NCI-H345 (cell line): ENCODE results near the gene GATA5.

ENCODE experiments used
- DNase-seq: peaks from one replicate; lab custom pipeline; 2025; lab: John Stamatoyannopoulos, UW

GATA5 gene

DNA sequence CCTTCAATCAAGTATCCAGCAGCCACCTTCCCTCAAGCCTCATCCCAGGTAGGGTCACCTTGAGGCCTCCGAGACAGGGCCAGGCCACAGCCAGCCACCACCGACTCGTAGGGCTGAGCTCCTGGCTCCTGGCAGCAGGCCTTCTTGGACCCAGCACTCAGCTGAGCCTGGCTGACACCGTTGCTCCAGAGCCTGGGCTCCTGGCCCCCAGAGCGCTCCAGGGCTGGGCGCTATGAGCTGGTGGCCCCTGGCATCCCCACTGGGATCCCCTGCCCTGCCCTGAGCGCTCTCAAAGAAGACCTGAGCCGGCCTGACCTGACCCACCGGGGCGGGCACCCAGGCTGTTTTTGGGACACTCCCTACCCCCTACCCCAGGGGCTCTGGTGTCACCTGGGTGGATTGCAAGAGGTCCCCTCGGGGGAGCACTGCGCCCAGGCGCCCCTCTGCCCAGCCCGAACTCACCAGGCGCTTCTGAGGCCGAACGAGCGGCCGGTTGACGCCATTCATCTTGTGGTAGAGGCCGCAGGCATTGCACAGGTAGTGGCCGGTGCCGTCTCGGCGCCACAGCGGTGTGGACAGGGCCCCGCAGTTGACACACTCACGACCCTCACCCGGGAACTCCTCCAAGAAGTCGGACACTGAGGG lies 2.7 kb downstream of the GATA5 start:
- no peak for DNase-seq

DNA sequence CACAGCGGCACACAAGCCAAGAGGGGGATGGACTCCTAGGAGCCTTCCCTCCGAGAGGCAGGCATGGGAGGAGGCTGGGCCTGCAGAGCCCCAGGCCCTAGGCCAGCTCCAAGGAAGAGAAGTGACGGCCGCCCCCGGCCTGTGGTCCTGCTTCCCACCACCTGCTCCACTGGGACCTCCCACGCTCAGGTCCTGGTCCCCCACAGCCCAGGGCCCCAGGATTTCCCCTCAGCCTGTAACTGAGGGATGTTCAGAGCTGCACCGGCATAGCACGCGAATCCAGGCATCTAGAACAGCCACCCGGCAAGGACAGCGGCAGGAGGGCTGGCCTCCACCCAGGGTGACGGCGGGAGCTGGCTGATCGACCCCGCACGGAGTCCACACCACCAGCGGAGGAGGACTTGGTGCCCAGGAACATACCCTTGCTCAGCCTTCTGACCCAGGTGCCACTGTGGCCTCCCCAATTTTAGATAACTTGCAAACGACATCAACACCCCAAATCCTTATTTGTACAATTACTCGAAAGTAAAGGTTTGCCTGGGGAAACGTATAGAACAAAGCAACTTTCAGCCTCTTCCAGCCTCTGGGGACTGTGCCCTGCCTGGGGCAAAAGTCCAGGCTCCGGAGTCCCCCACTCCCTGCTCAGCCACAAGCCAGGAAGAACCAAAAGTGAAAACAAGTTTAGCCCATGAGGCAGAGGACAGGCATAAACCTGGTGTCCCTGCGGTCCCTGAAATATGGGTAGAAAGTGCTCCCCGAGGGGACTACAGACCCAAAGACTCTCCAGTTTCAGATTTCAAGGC lies 3.5 kb downstream of the GATA5 start:
- DNase-seq, result no peak

DNA sequence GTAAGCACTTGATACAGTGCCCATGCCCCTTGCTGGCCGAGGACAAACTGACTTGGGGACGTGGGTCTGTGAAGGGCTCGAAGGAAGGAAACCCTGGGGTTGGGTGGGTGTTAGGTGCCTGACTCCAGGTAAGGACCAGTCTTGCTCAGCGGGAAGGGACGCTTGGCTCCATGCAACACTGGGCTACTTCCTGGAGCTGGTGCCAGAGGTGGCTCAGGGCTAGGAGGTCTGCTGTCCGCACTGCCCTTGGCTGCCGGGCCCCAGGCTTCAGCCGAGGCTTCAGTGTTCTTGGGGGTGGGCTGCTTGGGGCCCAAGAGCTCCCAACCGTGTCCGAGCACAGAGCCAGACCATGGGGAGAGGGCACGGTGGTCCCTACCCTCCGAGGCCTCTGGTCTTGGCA lies 5.3 kb downstream of the GATA5 start:
- DNase-seq, result no peak

DNA sequence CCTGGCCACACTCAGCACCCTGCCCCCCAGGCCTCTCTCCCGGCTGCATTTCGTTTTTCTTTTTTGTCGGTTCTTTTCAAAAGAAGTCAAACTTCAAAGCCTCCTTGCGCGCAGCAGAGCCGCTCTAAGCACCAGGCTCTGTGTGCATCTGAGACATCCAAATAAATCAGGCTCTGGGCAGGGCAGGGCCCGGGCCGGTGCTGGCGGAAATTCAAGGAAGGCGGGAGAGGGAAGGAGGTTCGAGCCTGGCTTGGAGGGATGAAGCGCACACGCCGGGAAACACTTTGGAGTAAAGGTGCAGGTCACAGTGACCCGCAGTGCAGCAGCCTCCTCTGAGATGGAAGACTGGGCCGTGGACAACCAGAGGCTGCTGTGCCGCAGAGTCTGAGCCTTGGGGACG lies 5.8 kb downstream of the GATA5 start:
- no peak for DNase-seq

DNA sequence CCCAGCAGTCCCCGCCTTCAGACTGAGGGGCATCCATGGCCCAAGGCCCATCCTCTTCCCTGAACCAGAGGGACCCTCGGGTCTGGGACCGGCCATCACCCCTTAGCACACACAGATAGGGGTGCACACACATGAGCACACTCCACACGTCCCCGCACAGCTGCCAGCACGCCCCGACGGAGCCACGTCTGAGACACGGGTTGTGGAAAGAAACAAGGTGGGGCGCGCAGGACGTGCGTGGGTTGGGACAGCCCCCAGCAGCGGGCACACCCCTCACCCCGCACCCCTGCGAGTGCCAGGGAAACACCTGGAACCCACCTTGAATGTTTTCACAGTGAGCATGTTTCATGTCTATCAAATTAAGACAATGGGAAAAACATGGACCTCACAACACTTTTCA lies 6.4 kb downstream of the GATA5 start:
- DNase-seq, result no peak

DNA sequence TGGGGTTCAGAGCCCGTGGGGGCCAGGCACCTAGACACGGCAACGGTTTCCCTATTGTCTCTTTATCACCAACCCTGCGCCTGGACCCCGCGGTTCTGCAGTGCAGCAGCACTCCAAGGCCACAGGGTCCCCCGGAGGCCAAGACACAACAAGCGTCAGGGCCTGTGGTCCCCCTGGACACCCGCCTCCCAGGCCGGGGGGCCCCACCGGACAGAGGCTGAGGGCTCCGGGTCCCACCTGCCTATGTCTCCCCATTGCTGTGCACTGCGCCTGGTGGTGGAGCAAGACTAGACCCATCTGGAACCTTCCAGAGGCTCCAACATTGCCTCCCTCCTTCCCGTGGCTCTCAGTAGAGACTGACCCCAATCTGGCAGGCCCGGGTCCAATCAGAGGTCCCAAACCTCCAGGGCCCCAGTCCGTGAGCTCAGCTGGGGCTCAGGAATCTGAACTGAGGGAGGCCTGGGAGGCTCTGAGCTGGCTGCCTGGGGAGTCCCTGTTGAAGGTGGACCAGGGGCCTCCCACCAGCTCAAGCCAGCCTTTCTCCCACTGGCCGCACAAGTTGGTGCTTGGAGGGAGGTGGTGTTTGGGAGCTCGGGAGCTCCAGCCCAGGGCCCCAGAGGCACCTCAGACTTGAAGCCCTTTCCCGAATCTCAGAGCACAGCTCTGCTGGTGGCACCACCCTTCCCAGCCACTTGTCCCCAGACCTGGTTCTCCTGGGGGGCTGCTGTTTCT lies 8.8 kb downstream of the GATA5 start:
- no peak for DNase-seq

DNA sequence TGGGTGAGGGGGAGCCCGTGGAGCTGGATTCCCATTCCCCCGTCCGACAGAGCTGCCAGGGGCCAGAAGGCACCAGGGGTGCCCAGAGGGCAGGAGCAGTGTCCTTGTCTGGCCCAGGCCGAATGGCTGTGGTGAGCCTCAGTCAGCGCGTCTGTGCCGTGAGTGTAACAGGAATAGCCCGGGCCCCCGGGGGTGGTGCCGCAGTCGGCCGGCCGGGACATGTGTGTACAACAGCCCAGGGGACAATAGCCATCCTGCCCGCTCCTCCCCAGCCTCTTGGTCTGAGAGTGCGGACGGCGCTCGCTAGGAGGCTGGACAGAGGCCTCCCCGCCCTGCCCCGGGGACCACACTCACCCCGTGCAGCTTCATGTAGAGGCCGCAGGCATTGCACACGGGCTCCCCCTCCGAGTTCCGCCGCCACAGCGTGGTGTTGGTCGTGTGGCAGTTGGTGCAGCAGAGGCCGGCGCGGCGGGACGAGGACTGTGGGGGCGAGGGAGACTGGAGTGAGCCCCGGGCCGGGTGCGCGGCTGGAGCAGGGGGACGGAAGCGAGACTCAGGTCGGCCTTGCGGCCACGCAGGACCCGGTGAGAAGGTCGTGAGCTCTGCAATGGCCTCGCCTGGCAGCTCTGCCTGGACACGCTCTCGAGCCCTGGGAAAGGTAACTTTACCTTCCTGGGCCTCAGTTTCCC lies 9.6 kb downstream of the GATA5 start:
- DNase-seq, result no peak

DNA sequence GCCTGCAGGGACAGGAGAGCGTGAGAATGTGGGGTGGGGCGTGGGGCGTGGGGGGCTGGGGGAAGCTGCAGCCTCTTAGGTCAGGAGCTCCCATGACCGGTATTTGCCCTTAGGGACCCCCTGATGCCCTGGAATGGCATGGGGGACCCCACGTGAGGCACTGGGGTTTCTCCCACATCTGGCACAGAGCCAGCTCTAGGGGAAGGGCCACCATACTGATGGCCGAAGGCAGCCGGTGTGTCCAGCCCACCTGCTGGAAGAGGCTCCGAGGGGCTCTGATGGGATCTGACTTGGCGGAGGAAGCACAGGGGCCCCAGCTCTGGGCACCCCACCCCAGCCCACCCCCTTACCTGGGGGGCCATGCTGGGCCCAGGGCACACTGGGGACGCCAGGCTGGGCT lies 10.8 kb downstream of the GATA5 start:
- DNase-seq, result no peak

DNA sequence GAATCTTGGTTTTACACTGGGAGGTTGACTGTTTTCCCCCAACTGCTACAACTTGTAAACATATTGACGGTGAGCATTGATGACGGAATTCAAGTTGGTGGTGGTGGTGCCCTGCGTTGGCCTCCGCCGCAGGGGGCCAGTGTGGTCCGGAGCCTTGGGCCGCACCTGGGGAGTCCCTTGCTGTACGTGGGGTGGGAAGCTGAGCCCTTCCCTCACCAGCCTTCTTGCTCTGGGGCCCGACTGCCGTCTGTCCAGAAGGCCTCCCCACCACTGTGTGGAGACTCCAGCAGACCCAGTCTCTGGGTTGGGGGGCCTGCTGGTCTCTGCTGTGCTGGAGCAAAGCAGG lies 11.4 kb downstream of the GATA5 start:
- DNase-seq, result no peak

DNA sequence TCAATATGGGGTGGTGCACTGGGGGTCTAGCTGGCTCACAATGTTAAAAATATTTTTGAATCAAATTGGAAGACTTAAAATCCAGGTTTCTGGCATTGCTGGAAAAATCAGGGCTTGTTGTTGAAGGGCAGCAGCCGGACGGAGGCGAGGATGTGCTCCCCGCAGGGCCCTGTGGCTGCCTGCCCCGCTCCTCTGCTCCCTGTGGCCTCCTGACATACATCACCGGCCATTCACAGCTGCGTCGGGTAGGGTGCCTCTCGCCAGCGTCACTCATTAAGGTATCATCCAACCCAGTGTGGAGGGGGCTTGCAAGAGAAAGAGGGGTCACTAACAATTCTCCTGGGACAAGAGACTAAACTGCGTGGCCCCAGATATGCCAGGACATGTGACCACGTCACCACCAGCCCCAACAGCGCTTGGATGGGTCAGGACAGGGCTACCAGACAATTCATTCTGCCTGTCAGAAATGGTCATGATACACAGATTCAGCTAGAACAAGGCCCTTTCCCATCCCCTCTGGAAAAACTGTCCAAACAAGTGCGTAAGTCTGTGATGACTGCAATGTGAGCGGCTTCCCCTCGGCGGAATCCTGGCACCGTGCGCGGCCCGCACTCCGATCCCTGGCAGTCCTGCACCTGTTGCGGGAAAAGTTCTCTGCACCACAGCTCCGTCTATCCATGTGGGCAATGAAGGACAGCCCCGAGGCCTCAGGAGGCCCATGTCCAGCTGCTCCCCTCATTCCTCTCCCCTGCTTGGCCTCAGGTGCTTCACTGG lies 12.0 kb downstream of the GATA5 start:
- no peak for DNase-seq

DNA sequence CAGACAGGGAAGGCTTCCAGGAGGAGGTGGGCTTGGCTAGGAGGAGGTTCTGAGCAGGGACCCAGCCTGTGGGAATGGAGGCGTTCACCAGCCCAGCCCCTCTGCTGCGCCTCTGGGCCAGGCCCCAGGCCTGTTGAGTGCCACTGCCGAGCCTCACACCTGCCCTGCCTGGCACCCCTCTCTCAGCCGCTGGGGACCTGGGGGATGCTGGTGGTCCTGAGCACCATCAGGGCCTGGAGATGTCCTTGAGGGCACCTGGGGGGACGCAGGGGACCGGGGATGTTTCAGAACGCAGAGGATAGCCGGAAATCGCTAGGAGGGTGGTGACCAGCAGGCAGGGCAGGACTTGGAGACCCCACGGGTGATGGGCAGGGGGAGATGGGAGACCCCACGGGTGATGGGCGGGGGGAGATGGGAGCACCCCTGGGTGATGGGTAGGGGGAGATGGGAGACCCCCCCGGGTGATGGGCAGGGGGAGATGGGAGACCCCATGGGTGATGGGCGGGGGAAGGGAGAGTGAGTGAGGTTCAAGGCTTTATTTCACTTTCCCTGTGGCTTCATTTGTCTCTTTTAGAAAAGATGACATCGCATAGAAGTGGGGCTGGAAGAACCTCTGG lies 12.7 kb downstream of the GATA5 start:
- no peak for DNase-seq

DNA sequence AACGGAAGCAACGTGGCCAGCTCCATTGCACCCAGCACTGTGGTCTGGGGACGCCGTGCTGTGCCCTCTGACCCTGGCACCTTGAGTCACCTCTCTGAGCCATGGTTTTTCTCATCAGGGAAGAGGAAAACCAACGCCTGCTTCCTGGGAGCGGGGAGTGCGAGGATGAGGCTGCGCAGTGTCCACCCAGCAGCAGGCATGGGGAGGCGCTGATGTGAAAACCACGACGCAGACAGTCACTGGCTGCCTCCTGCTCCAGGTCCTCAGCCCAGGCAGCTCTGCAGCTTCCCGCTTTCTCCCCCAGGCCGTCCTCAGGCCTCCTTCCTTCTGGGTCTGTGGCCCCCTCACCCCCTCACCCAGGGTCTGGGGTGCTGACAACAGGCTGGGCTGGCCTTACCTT lies 14.0 kb downstream of the GATA5 start:
- no peak for DNase-seq

DNA sequence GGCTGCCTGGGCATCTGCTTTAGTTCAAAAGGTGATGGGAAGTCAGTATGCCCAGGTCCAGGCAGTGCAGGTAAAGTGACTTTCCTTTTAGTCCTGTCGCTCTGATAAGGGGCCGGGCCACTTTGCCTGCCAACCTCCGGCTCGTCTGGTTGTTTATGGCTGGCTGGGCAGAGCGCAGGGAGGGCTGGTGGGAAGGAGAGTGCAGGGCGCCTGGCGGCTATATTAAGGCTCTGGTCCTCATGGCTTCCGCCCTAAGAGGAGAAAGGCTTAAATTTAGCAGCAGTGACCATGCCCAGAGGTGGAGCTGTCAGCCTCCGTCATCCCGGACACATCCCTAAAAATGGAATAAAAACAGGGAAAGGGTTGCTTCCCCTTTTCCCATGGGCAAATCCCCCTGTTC lies 14.6 kb downstream of the GATA5 start:
- DNase-seq, result no peak

DNA sequence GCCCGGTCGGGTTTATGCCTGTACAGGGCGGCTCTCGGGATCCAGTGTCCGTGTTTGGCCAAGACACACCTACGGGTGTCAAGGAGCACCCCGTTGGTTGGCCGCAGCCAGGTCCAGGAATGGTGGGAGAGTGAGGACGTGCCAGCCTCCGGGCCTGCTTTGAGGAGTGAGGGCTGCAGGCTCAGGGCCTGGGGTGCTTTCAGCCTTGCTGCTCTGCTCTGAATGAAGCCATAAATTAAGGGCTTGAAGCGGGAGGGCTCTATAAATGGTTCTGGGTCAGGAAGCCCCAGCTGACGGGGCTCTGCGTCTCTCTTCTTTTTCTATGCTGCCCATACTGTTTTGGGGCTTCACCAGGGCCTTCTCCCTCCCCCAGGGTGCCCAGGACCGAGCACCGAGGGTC lies 15.1 kb downstream of the GATA5 start:
- DNase-seq, result no peak

DNA sequence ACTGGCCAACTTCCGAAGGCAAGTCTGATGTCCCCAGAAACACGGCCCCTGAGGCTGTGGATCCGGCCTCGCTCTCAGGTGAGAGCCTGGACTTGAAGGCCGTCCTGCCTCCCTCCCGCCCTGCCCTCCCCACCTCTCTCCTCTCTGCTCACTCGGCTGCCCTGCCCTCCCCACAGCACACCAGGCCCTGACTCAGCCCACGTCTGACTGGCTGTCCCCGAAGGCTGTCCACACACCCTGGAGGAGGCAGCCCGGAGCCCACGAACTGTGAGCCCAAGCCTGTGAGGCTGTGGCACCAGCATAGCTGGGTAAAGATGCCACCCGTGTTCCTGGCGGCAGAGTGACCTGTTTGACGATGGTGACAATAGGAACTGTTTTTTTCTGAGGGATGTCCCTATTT lies 16.3 kb downstream of the GATA5 start:
- no peak for DNase-seq

DNA sequence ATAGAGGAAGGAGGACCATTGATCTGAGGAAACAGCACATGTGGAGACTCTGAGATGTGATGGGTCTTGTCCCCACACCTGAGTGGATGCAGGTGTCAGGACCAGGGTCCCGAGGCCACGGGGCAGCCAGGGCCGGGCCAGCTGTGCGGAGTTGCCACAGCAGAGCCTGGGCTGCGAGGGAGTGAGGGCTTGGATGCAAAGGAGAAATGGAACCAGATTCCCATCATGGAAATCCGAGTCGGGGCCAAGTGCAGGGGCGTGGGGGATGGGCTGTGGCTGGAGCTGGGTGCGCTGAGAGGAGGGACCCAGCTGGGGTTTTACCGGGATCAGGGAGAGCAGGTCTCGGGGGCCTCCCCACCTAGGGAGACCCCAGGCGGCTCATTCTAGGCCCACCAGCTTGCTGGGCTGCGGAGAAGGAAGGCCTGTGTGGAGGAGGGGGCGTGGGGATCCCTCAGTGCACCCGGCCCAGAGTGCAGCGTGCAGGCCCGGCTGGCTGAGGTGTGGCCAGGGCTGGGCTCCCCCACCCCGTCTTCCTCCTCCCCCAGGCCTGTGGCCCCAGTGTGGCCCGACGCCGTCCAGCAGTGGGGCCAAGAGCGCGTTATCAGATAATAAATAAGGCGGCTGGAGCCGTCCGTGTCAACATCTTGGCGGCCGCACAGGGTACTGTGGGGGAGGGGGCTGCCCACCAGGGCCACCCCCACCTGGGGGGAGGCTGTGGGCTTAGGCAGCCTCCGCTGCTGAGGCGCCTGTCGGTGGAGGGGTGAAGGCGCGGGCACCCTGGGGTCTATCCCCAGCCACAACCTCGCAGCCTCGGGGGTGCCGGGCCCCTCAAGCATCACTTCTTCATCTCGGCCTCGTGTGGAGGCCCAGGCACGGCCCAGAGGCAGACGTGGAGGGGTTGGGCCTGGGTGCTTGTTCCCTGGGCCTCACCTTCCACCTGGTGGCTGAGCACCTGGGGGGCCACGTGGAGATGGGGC lies 17.2 kb downstream of the GATA5 start:
- DNase-seq, result no peak

DNA sequence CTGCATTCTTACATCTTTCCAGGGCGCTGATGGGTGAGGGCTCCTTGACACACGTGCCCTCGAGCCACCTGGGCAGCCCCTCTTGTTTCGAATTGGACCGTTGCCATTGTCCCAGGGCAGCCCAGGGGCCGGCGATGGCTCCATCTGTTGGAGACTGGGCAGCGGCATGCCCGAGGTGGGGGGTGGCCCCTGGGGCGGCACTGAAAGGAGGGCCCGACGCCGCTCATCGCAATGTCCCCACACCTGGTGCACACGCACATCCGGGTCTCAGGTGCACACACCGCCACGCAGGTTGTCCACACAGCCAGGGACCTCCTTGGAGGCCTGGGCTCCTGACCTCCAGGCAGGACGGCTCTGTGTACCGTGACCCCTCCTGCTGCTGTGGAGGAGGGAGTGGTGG lies 18.0 kb downstream of the GATA5 start:
- no peak for DNase-seq

DNA sequence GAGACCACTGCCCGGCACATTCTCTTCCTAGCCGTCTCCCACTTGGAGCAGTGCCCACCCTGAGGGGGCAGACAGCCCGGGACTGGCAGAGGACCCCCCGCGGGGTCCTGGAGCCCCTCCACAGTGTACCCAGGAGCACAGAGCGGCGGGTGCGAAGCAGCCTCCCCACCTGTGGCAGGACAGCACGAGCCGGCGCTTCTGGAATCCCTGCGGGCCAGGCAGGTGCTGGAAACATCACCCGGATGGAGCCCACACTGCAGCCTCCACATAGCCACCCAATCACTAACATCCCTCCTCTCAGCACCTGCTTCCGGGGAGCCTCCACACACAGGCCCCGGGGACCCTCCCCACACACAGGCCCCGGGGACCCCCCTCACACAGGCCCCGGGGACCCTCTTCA lies 18.7 kb downstream of the GATA5 start:
- no peak for DNase-seq

DNA sequence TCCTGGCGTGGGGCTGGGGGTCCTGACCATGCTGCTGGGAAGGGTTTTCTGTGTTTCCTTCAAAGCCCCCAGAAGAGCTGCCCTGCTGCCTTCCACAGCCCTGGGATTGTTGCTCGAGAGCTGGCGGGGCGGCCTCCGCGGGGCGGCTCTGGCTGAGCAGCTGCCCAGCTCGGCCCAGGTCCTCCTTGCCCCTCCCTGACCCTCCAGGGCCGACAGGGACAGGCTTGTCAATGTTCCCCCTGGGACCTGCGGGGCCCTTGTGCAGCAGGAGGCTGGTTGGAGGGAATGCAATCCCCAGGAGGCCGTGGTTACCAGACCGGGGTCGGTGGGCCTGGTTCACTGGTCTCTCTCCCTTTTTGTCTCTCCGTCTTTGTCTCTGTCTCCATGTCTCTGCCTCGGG lies 19.9 kb downstream of the GATA5 start:
- no peak for DNase-seq

DNA sequence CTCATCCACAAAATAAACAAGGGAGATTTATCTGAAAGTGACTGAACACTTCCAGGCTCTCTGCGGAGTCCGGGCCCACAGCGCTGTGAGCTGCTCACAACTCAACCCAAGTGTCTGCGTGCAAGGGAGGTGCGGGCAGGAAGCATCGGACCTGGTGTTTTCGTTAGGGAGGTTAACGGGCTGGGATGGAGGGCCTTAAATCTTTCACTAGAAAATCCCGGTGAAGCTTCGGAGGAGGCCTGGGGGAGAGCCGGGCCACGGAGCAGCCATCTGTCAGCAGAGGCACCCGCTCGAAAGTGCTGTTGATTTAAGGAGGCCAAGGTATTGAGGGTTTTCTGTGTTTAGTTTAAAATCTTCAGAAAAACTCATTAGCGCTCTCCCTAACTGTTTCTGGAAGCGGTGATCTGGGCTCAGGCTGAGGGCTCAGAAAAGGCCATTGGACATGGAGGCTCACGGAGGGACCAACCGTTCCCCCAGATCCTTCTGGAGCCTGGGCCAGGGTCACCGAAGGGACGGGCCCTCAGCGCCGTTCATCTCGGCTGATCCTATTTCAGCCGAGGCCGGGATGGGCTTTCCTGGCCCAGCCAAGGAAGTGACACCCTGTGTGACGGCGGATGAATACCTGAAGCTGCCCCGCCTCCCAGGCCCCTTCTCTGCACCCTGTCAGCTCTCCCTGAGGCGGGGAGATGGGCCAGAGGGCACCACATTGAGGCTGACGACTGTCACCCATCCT lies 20.7 kb downstream of the GATA5 start:
- no peak for DNase-seq
